IPS-18c (cell line): ENCODE measurements around the gene BRAF.
"Not testable (repeated sequence)": the region's sequence is repeated elsewhere in the genome, so short reads cannot be mapped to it uniquely, and the experiment has no call there.

Experiments
- H3K4me3 ChIP-seq: 2 replicates; pipeline ENCODE4 v1.7.0; 2013; ENCODE audit warnings: low read depth, mild to moderate bottlenecking, low read length, moderate library complexity; ENCODE audit not compliant: insufficient read depth
- H3K9me3 ChIP-seq: one replicate; pipeline ENCODE4 v1.6.1; 2013; ENCODE audit warnings: mild to moderate bottlenecking, low read length, moderate library complexity; ENCODE audit not compliant: control insufficient read depth, insufficient read depth

The BRAF gene

DNA sequence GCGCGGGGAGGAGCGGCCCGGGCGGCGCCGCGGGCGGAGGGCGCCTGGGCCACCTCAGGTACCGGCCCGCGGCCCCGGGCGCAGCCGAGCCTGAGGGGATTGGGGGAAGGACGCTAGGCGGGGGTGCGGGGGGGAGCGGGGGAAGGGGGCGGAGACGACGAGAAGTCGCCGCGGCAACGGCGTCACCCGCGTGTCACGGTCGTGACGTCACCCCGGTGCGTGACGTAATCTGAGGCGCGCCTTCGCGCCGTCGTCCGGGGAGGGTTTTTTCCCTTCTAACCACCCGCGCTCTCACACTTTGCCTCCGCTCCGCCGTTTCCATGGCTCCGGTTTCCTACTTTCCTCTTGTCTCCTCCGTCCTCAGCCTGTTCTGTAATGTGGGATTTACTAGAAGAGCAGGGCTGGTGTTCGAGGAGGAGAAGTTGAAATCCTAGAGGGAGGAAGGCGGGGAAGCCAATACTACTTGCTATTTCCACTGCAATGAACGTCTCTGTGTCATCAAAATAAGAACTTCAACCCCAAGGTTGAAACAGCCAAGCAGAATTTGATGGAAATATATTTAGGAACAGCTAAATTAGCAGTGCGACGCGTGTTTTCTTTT, at the start of gene BRAF:
Gene BRAF, minus strand, starts transcription at position 109 of the 601 bp plus-strand sequence. CDS start 226 bp downstream, outside the sequence.
- H3K9me3 ChIP-seq, result no peaks in the 10 kb centered on the region
- H3K4me3 ChIP-seq, result peak within 1 kb of the TSS; percentile 89

DNA sequence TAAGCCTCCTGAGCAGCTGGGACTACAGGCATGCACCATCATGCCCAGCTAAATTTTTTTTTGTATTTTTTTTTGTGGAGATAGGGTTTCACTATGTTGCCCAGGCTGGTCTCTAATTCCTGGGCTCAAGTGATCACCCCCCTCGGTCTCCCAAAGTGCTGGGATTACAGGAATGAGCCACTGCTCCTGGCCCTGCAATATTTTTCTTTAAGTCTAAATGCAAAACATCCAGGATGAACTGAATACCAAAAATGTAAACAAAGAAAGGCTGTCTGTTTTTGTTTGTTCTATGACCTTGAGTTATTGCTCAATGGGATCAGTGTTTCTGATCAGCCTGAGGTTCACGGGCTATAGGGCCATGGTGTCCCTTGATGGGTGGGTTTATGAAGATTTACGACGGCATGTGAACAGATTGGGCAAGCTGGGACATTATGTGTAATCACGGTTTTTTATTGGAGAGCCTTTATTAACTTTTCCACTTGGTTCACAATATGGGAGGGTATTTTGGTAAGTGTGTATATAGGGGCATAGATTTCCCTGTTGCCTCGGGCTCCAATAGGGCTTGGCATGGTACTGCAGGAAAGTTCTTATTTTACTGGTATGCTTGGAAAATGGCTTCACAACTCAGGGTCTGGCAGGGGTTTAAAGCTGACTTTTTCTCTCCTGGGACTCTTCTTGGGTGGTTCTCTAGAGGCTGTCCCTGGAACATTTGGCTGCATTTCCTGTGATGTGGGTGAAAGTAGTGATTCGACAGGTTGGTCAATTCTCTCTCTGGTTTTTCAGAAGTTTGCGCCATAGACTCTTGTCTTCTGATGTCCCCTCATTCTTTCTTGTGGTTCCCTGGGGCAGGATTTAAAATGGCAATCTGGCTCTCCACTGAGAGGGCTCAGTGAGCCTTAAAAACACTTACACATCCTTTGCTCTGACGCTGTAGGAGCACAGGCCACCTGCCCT, 48.4 kb upstream of the BRAF start:
- Histone ChIP-seq H3K9me3 (no peaks in the 10 kb centered on the region), H3K4me3 (no peak overlapping the region)

DNA sequence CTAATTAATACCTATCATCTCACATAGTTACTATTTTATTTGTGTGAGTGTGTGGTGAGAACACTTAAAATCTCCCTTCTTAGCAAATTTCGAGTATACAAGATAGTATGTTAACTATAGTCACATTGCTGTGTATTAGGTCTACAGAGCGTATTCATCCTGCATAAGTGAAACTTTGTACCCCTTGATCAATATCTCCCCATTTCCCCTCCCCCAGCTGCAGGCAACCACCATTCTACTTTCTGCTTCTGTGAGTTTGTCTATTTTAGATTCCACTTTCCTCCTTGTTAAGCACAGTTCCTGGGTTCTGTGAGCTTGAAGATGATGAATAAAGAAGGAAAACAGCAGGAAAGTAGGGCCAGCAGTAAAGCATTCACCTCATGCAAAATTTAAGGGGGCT, 47.6 kb upstream of the BRAF start:
- H3K9me3 ChIP-seq, result no peaks in the 10 kb centered on the region
- no peak overlapping the region for H3K4me3 ChIP-seq

DNA sequence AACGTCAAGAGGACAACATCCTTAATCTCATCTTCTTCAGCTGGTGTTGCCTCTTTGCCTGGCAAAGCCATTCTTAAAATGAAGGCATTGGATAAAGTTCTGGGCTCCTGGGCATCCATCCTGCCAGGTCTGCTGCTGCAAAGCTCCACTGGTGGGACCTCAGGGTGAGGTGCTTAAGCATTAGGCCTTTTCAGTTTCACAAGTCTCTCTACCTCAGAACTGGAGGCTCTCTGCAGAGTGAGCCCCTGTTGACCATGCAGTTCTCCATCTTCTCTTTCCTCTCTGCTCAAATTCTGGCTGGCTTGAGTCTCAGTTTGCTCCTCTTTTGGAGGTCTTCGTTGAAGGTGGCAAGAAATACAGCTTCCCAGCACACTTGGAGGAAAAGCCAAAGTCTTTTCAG, 42.7 kb upstream of the BRAF start:
- Histone ChIP-seq H3K9me3 (no peaks in the 10 kb centered on the region), H3K4me3 (no peak overlapping the region)

DNA sequence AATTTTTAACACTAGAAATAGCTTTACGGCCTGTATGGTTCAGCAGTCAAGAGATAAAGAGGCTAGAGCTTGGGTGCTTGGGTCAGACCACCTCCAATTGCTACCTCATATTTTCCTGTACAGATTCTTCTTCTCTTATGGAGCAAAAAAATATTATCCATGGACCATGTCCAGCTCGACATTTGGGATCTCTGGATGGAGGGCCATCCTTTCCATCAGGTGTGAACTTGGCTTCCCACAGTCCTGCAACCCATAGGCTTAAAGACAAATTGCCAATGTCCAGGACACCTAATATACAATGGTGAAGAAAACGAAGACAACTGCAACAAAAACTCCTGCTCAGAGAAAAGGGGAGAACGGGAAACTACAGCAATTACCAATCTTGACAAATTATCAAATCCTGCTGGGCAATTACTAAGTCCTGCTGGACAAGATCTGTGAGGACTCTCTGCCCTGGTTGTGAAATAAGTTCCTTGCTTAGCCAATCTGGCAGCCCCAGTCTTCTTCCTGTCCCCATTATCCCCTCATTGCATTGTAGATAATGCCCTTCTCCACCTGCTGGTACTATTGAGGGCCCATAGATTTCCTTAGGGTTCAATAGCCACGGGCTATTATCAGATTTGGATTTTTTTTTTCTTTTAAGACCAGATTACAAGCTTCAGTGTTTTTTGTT, 42.0 kb upstream of the BRAF start:
- Histone ChIP-seq H3K4me3 (no peak overlapping the region), H3K9me3 (no peaks in the 10 kb centered on the region)

DNA sequence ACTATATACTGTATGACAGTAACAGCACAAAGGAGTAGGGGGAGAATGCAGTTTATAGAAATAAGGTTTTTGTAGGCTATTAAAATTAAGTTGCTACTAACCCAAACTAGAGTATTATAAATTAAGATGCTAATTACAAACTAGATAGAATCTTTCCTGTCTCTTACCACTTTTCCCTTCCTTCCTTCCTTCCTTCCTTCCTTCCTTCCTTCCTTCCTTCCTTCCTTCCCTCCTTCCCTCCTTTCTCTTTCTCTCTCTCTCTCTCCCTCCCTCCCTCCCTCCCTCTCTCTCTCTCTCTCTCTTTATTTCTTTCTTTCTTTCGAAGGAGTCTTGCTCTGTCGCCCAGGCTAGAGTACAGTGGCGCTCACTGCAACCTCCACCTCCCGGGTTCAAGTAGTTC, 36.4 kb upstream of the BRAF start:
- Histone ChIP-seq H3K4me3 (no peak overlapping the region), H3K9me3 (peaks cover 7% of the 10 kb centered on the region)

DNA sequence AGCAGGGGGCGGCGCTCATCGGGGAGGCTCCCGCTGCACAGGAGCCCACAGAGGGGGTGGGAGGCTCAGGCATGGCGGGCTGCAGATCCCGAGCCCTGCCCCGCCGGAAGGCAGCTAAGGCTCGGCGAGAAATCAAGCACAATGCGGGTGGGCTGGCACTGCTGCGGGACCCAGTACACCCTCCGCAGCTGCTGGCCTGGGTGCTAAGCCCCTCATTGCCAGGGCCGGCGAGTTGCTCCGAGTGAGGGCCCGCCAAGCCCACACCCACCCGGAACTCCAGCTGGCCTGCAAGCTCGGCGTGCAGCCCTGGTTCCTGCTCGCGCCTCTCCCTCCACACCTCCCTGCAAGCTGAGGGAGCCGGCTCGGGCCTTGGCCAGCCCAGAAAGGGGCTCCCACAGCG, 32.3 kb upstream of the BRAF start:
- H3K9me3 ChIP-seq, H3K4me3 ChIP-seq: not testable (repeated sequence)

DNA sequence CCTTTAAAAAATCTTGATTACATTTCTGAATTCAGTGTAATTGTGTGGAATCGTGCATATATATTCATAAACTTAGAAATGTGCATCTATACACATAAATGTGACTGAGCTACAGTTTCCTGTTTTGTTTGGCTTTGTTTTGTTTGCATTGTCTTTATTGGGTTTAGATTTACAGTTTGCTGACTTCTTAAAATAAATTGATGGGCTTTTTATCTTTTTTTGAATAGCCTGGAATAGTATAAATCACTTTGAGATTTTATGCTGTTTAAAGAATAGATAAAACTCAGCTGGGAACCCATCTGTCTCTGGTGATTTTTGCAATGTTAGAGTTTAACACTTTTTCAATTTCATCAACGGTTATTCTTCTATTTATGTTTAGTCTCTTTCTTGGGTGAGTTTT, 21.2 kb upstream of the BRAF start:
- Histone ChIP-seq H3K9me3 (peaks cover 2% of the 10 kb centered on the region), H3K4me3 (no peak overlapping the region)

DNA sequence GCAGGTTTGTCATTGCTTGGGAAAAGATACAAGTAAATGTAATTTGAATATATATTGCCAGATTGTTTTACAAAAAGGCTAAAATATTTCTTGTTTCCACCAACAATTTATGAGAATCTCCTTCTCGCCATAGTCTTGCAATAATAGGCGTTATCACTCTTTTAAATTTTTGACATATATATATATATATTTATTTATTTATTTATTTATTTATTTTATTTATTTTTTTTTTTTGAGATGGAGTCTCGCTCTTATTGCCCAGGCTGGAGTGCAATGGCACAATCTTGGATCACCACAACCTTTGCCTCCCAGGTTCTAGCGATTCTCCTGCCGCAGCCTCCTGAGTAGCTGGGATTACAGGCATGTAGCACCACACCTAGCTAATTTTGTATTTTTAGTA, 17.5 kb upstream of the BRAF start:
- not testable (repeated sequence) for H3K9me3 ChIP-seq, H3K4me3 ChIP-seq

DNA sequence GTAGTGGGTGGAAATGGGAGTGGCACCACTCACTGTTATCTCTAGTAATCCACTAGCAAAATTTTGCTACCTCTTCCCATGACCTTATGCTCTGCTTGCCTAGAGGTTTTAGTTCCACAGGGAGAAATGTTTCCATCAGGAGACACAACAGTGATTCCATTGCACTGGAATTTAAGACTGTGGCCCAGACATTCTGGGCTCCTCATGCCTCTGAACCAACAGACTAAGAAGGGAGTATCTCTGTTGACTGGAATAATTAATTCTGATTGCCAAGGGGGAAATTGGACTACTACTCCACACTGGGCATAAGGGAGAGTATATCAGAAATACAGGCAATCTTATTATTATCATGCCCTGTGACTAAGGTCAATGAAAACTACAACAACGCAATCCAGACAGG, 16.2 kb upstream of the BRAF start:
- Histone ChIP-seq H3K4me3 (no peak overlapping the region), H3K9me3 (no peaks in the 10 kb centered on the region)

DNA sequence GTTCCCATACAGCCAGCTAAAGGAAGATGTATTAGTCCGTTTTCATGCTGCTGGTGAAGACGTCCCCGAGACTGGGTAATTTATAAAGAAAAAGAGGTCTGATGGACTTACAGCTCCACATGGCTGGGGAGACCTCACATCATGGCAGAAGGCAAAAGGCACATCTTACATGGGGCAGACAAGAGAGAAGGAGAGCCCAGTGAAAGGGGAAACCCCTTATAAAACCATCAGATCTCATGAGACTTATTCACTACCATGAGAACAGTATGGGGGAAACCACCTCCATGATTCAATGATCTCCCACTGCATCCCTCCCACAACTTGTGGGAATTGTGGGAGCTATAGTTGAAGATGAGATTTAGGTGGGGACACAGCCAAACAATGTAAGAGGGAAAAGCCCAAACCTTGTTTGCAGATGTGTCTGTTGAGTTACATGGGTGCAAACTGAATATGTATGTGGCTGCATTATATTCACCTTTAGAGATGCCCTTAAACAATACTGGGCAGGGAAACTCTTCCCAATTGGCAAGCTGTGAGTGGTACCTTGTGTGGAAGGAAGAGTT, 13.1 kb upstream of the BRAF start:
- H3K9me3 ChIP-seq, result no peaks in the 10 kb centered on the region

DNA sequence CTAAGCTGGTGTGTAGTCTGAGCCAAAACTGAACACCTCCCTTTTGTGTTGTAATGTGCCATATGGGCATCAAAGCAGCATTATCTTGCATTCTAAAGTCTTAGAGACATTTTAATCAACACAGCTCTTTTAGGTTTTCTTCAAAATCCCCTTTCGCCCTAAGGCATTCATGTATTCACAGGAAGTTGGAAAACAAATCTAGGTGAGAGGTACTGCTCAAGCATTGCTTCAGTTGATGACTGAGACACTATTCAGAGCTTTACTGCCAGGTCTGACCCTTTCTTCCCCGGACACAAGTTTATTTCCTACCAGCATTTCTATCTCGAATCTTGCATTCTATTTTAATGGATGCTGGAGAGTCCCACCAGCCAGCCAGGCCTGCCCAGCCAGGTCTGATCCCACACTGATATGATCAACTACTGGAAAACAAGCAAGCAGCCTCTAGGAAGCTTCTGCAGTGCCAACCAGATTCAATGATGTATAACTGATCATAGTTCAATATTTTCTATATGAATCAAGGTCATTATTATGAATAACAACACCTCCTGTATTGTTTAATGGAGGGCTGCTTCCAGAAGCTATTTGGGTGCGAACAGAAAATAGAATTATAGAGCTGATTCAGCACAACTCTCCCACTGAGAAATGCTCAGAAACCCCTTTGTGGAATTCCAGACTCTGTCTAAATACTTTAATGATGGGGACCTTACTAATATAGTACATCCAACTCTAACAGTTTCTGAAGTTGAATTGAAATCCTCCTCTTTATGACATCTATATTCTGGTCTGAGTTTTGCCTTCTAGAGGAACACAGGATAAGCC, 4.0 kb upstream of the BRAF start:
- H3K9me3 ChIP-seq, result no peaks in the 10 kb centered on the region
- H3K4me3 ChIP-seq, result no peak overlapping the region

More for the DNA sequence above, 13.1 kb upstream of the BRAF start:
- no peak overlapping the region for H3K4me3 ChIP-seq

DNA sequence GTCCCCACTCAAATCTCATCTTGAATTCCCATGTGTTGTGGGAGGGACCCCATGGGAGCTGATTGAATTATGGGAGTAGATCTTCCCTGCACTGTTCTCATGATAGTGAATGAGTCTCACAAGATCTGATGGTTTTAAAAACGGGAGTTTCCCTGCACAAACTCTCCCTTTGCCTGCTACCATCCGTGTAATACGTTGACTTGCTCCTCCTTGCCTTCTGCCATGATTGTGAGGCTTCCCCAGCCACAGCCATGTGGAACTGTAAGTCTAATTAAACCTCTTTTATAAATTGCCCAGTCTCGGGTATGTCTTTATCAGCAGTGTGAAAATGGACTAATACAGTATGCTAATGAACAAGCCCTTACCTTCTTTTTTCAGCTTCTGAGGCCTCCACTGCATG, 3.2 kb upstream of the BRAF start:
- not testable (repeated sequence) for H3K4me3 ChIP-seq, H3K9me3 ChIP-seq

DNA sequence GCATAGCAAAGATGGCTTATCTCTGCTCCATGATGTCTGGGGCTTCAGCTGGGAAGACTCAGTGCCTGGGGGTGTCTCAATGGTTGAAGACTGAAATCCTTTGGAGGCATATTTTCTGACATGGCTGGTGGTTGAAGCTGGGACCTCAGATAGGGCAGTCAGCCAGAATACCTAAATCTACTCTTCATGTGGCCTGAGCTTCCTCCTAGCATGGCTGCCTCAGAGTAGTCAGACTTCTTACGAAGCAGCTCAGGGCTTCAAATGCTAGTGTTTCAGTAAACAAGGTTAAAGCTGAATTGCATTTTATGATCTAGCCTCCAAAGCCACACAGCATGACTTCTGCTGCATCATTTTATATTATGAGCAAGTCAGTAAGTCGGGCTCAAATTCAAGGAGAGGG, 2.6 kb upstream of the BRAF start:
- H3K9me3 ChIP-seq, result no peaks in the 10 kb centered on the region
- H3K4me3 ChIP-seq, result no peak overlapping the region

DNA sequence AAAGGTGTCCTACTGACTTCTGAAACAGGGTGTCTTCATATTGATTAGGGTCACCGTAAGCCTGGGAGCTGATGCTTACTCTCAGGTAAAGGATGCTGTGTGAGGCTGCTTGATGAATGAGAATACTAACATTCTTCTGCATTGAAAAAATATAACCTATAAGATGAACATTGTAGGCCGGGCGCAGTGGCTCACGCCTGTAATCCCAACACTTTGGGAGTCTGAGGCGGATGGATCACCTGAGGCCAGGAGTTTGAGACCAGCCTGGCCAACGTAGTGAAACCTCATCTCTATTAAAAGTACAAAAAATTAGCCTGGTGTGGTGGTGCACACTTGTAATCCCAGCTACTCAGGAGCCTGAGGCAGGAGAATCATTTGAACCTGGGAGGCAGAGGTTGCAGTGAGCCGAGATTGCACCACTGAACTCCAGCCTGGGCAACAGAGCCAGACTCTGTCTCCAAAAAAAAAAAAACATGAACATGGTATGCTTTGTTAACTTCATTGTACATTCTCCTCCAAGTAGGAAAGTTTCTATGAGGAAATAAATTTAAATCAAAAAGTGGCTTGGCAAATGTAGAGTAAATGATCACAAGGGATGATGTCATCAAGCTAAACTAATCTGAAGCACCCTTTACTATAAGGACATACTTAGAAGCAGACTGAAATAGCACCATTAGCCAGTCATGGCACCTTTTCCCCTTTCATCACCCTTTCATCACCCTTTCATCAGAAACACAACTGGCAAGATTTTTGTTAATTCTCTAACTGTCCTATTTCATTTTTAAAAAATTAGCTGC, 1.5 kb upstream of the BRAF start:
- Histone ChIP-seq H3K4me3 (no peak overlapping the region), H3K9me3 (no peaks in the 10 kb centered on the region)

DNA sequence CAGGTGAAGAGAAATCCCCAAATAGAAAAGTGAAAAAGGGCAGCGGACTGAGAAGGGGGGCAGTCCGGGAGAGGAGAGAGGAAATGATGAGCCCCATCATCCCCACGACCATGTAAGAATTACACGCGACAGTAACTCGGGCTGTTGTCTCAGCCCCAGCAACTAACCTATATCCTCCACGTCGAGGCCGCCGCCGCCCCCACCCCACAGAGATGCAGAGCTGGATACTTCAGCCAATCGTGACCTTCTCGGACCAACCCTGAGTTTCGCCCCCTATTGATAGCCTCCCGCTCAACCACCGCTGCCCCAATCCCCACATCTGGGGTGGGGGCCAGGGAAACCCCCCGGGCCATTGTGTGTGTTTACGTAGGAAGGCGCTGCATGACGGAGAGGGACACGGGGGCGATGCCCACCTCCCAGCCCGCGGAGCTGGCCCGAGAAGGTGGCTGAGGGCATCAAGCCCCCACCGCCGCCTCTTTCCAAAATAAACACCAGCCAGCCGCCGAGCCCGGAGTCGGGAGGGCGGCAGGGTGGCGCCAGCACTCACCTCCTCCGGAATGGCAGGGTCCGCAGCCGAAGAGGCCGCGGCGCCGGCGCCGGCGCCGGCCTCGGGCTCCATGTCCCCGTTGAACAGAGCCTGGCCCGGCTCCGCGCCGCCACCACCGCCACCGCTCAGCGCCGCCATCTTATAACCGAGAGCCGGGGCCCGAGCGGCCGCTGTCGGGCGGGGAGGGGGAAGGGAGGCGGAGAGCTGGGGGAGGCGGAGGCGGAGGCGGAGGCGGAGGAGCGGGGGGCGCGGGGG, 509 bp downstream of the BRAF start:
- Histone ChIP-seq H3K9me3 (no peaks in the 10 kb centered on the region), H3K4me3 (peak overlapping the region; percentile 89)
